GM23248 (cell line): ENCODE data around the gene ZFAND3.

Source experiments
- EZH2 ChIP-seq: fragments of 200-600 bp; sonication (generic); IDR thresholded peaks from 2 replicates; pipeline ENCODE4 v1.6.1; 2018; ENCODE audit warnings: antibody characterized with exemption, mild to moderate bottlenecking; ENCODE audit not compliant: insufficient read depth, poor library complexity, severe bottlenecking
- EZH2phosphoT487 ChIP-seq: fragments of 200-600 bp; sonication (generic); IDR thresholded peaks from 2 replicates; pipeline ENCODE4 v1.6.1; 2018; ENCODE audit warnings: antibody characterized with exemption, moderate library complexity, mild to moderate bottlenecking, low read depth; ENCODE audit not compliant: insufficient read depth

DNA sequence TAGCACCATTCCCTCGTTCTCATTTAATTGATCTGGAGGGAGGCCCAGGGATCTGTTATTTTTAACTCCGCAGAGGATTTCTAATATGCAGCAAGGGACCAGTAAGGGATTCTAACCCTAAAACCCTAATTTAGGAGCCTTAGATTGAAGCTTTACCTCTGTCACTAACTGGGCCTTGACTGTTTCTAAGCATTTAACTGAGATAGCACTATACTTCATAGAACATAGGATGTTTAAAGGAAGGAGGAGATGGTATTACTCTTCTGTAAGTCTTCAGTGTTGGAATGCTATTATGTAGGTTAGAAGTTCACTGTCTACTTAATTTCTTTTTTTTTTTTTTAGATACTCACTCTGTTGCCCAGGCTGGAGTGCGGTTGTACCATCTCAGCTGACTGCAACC is 242.5 kb downstream of the ZFAND3 start:
- TF ChIP-seq EZH2phosphoT487: no peak
- TF ChIP-seq EZH2: no peak
